Measurements from ENCODE around the gene PLD1. TPM values are rescaled to one million over a fixed set of nuclear protein-coding genes. Genes with fewer than 3 reads are reported as not detected.

PLD1 gene
- total RNA-seq, 1 donor from 2014 or later: 43.7 TPM

DNA sequence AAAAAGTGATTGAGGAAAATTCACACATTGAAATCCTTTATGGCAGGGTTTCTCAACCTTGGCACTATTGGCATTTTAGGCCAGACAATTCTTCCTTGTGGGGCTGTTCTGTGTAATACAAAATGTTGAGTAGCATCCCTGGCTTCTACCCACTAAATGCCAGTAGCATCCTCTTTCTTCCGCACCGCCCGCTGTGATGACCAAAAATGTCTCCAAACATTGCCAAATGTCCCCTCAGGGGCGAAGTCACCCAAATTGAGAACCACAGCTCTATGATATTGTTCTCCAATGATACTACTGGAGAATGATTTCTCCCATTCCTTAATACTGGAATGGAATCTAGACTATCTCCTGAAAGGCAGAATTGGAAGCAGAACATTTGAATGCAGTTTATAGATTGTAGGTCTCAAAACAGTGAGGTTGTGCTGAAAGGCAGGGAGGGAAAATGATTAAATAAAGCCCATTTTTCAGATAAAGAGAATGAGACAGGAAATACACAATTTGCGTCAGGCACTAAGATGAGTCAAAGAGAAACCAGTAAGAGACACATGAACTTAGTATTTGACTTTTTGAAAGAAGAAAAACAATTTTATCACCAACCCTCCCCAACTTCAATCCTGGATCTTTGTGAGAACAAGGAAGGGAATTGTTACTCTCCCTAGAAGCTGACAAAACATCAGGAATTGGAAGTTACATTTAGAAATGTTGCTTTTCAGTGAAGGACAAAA, 248.5 kb downstream of the PLD1 start:
- DNase-seq (ENCODE audit: low spot score): no peak

GRCh38 chr3:171559586-171559985, 250.7 kb downstream of the PLD1 start:
- DNase-seq (ENCODE audit: low spot score): no peak

- DNase-seq (ENCODE audit: low spot score): no peak
Measured at GRCh38 chr3:171558188-171558696, 252.0 kb downstream of the PLD1 start.

DNA sequence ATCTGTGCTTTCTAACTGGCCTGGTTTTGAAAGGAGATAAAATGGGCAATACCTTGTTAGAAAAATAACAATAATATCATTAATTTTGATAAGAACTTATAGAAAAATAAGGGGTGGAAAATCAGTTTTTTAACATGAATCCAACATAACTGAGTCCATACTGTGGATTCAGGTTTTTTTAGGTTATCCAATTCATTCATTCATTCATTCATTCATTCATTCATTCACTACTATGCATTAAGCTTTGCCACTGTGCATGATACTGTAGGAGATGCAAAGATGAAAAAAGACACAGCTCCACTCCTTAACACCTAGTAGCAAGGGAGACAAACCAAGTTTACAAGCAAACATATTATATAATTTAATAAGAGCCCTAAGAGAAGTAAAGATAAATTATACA, 253.1 kb downstream of the PLD1 start:
- DNase-seq (ENCODE audit: low spot score): no peak

GRCh38 chr3:171556574-171557145, 253.6 kb downstream of the PLD1 start:
- no peak for DNase-seq (ENCODE audit: low spot score)

GRCh38 chr3:171556148-171556547, 254.1 kb downstream of the PLD1 start:
- DNase-seq (ENCODE audit: low spot score): no peak

DNA sequence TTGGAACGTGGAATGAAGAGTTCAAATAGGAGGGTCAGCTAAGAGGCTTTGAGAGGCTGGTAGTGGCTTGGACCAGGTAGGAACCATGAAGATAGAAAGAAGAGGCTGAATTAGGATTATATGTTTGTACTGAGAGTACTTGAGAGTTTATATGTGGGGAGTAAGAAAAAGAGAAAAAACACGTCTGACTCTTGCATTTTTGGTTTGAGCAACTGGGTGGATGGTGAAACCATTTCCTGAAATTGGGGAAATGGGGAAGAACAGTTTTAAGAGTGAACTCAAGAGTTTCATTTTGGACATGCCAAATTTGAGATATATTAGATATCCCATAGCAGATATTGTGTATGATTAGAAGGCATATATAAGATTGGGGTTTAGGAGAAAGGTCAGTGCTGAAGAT, 257.2 kb downstream of the PLD1 start:
- no peak for DNase-seq (ENCODE audit: low spot score)

- DNase-seq (ENCODE audit: low spot score): no peak
Measured at GRCh38 chr3:171552531-171552930, 257.8 kb downstream of the PLD1 start.

DNA sequence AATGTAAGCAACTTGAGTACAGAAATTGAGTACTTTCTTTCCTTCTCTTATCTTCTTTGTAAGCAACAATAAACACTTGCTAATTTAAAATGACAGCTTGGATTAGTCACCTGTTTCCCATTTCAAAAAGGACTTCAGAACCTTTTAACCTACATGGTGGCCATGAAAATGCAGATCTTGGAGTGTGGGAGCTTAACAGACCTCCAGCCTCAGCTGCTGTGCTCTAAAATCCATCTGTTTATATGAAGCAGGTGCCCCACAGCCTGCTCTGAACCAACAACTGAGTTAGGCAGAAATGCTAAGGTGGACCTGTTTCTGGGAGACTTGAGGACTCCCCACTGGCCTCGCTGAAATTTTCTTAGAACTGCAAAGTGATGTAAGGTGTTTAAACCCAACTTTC, 259.0 kb downstream of the PLD1 start:
- no peak for DNase-seq (ENCODE audit: low spot score)

Other genes starting within 250 kb of the PLD1 start
- not detected for gene TMEM212, start 32.9 kb upstream of the PLD1 start, total RNA-seq
- gene FNDC3B, start 229.1 kb upstream of the PLD1 start, total RNA-seq: 191 TPM